ENCODE measurements around the gene ART5.

Gene ART5

DNA sequence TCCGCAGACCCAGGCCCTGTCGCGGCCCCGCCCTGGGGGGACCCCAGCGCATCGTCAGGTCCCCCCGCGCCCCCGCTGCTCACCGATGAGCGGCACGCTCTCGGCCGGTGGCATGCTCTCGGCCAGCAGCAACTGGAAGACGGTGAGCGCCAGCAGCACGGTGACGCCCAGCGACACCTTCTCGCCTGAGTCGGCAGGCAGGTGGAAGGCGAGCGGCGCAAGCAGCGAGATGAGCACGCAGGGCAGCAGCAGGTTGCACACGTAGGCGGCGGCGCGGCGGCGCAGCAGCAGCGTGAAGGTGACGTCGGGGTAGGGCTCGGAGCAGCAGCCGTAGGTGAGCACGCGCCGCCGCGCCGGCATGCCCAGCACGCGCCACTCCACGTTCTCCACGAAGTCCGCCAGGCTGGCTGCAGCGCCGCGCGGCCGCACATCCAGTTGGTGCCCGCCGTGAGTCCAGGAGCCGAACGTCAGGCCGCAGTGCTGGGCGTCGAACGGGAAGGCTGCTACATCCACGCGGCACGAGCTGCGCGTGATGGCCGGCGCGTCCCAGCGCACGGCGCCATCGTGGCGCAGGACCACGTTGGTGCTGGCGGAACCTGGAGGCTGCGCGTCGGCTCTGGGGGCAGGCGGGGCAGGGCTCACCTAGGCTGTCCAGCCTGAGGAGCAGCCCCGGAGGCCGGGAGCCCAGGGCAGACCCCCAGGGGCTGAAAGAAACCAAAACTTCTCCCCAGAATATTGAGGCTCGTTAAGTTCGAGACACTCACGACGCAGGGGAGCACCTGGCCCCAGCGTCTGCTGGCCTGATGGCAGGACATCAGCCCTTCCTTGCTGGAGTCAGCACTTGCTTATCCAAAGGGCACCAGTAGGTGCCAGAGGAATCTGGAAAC lies 25.6 kb upstream of the ART5 start:
- H3K36me3 ChIP-seq (ENCODE audit: insufficient read depth, low read length) = peaks cover 48% of the 10 kb centered on the region
- H3K27ac ChIP-seq (ENCODE audit: low read depth, low read length, poor library complexity, severe bottlenecking) = no peak overlapping the region
- H3K27me3 ChIP-seq (ENCODE audit: insufficient read depth, low read length) = no peaks in the 10 kb centered on the region
- no peaks in the 10 kb centered on the region for H3K4me1 ChIP-seq (ENCODE audit: insufficient read depth, low read length, severe bottlenecking)
- no peak overlapping the region for H2AFZ ChIP-seq (ENCODE audit: low read length)
- H3K9me3 ChIP-seq (ENCODE audit: low read length) = no peaks in the 10 kb centered on the region
- H3K79me2 ChIP-seq (ENCODE audit: insufficient read depth, low read length) = no peaks in the 10 kb centered on the region
- no peak for TF ChIP-seq EZH2 (IDR thresholded peaks at IDR 0.05; ENCODE audit: borderline replicate concordance, low read length)
- no peaks in the 10 kb centered on the region for H3F3A ChIP-seq (ENCODE audit: insufficient read depth, low read length)
- H3K4me2 ChIP-seq (ENCODE audit: low read length) = no peak overlapping the region
- H4K20me1 ChIP-seq (ENCODE audit: insufficient read depth, low read length) = no peaks in the 10 kb centered on the region
- H3K4me3 ChIP-seq (ENCODE audit: low read depth, low read length, poor library complexity, severe bottlenecking) = no peak overlapping the region
- H3K9ac ChIP-seq (ENCODE audit: low read length) = no peak overlapping the region
- H3K9me2 ChIP-seq (ENCODE audit: low read depth, low read length) = no peaks in the 10 kb centered on the region

DNA sequence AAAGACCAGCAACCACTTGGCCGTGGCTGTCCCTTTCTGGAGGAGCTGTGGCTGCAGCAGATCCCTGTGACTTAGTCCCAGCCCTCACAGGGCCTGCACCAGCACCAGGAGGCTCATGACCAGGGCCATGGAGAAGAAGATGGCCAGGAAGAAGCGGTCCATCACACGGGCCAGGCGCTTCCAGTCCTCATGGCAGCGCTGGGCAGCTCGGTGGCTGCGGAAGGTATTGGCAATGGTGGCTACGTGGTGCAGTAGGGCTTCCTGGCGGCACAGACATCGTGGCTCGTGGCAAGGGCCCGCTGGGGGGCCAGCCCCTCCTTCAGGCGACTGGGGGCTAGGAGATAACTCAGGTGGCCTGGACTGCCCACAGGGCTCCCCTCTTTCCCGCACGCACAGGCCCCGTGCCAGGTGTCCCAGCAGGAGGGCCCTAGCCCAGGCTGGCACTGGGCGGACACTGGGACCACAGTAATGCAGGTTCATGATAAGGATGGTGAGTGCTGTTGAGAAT lies 24.3 kb upstream of the ART5 start:
- Histone ChIP-seq H3F3A (ENCODE audit: insufficient read depth, low read length) (no peaks in the 10 kb centered on the region), H3K79me2 (ENCODE audit: insufficient read depth, low read length) (no peaks in the 10 kb centered on the region), H3K27ac (ENCODE audit: low read depth, low read length, poor library complexity, severe bottlenecking) (no peak overlapping the region), H3K36me3 (ENCODE audit: insufficient read depth, low read length) (peaks cover 46% of the 10 kb centered on the region), H3K9ac (ENCODE audit: low read length) (no peak overlapping the region), H3K9me3 (ENCODE audit: low read length) (no peaks in the 10 kb centered on the region), H3K27me3 (ENCODE audit: insufficient read depth, low read length) (no peaks in the 10 kb centered on the region), H4K20me1 (ENCODE audit: insufficient read depth, low read length) (no peaks in the 10 kb centered on the region), H2AFZ (ENCODE audit: low read length) (no peak overlapping the region), H3K4me3 (ENCODE audit: low read depth, low read length, poor library complexity, severe bottlenecking) (no peak overlapping the region), H3K4me2 (ENCODE audit: low read length) (no peak overlapping the region), H3K4me1 (ENCODE audit: insufficient read depth, low read length, severe bottlenecking) (no peaks in the 10 kb centered on the region), H3K9me2 (ENCODE audit: low read depth, low read length) (no peaks in the 10 kb centered on the region)
- TF ChIP-seq, protein P1, sequence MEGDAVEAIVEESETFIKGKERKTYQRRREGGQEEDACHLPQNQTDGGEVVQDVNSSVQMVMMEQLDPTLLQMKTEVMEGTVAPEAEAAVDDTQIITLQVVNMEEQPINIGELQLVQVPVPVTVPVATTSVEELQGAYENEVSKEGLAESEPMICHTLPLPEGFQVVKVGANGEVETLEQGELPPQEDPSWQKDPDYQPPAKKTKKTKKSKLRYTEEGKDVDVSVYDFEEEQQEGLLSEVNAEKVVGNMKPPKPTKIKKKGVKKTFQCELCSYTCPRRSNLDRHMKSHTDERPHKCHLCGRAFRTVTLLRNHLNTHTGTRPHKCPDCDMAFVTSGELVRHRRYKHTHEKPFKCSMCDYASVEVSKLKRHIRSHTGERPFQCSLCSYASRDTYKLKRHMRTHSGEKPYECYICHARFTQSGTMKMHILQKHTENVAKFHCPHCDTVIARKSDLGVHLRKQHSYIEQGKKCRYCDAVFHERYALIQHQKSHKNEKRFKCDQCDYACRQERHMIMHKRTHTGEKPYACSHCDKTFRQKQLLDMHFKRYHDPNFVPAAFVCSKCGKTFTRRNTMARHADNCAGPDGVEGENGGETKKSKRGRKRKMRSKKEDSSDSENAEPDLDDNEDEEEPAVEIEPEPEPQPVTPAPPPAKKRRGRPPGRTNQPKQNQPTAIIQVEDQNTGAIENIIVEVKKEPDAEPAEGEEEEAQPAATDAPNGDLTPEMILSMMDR (IDR thresholded peaks at IDR 0.05; ENCODE audit: low read length) = no peak
- no peak for TF ChIP-seq EZH2 (IDR thresholded peaks at IDR 0.05; ENCODE audit: borderline replicate concordance, low read length)

DNA sequence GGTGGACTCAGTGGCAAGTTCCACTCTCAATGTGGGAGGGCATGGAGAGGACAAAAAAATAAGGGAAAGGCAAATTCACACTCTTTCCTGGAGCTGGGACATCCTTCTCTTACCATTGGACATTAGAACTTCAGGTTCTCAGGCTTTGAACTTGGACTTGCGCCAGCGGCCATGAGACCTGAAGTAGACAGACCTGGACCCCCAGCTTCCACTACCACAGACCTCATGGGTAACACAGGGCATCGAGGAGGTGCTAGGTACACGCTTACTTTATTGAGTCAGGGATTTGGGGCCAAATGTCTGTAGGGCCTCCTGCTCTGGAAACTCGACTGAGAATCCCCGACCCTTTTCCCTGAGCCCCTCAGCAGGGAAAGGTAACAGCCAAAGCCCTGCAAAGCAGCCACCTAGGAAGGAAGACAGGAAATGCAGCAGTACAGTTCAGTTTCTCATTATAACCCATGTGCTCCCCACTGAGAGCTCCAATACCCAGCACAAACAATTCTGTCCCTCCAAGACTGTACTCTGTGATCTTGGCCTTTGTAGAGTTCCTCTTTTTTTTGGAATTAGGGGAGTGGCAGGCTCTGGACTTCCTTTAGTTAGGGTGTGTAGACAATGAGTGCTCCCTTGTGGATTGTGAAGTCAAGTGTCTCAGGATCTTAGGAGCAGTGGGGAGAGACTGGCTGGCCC lies 23.7 kb upstream of the ART5 start:
- Histone ChIP-seq H3K4me1 (ENCODE audit: insufficient read depth, low read length, severe bottlenecking) (no peaks in the 10 kb centered on the region), H3K9ac (ENCODE audit: low read length) (no peak overlapping the region), H3F3A (ENCODE audit: insufficient read depth, low read length) (no peaks in the 10 kb centered on the region), H3K27ac (ENCODE audit: low read depth, low read length, poor library complexity, severe bottlenecking) (no peak overlapping the region), H2AFZ (ENCODE audit: low read length) (no peak overlapping the region), H3K27me3 (ENCODE audit: insufficient read depth, low read length) (no peaks in the 10 kb centered on the region), H3K36me3 (ENCODE audit: insufficient read depth, low read length) (peaks cover 40% of the 10 kb centered on the region), H4K20me1 (ENCODE audit: insufficient read depth, low read length) (no peaks in the 10 kb centered on the region), H3K4me3 (ENCODE audit: low read depth, low read length, poor library complexity, severe bottlenecking) (no peak overlapping the region), H3K9me3 (ENCODE audit: low read length) (no peaks in the 10 kb centered on the region), H3K79me2 (ENCODE audit: insufficient read depth, low read length) (no peaks in the 10 kb centered on the region), H3K4me2 (ENCODE audit: low read length) (no peak overlapping the region), H3K9me2 (ENCODE audit: low read depth, low read length) (no peaks in the 10 kb centered on the region)
- TF ChIP-seq, protein P1 (IDR thresholded peaks at IDR 0.05; ENCODE audit: low read length) = no peak
- TF ChIP-seq EZH2 (IDR thresholded peaks at IDR 0.05; ENCODE audit: borderline replicate concordance, low read length) = no peak
